Glutamatergic neuron (in vitro differentiated cells): ENCODE results near the gene SHC4. TPM values are rescaled to one million over a fixed set of nuclear protein-coding genes. Genes with fewer than 3 reads are reported as not detected.
"Not testable (repeated sequence)": the region's sequence is repeated elsewhere in the genome, so short reads cannot be mapped to it uniquely, and the experiment has no call there.

Experiments used
- DNase-seq: peaks from one replicate; pipeline ENCODE4 v3.0.0; 2022
- H3K27ac Mint-ChIP-seq: one replicate; pipeline ENCODE4 v1.8.0; 2020; ENCODE audit warnings: mild to moderate bottlenecking, mixed read lengths, inconsistent platforms; ENCODE audit not compliant: unreplicated experiment
- H3K27me3 Mint-ChIP-seq: one replicate; pipeline ENCODE4 v1.8.0; 2020; ENCODE audit warnings: mild to moderate bottlenecking, moderate library complexity, mixed read lengths, inconsistent platforms; ENCODE audit not compliant: unreplicated experiment
- H3K36me3 Mint-ChIP-seq: one replicate; pipeline ENCODE4 v1.8.0; 2020; ENCODE audit warnings: mild to moderate bottlenecking, mixed read lengths, inconsistent platforms; ENCODE audit not compliant: unreplicated experiment
- H3K4me1 Mint-ChIP-seq: one replicate; pipeline ENCODE4 v1.8.0; 2020; ENCODE audit warnings: mild to moderate bottlenecking, low read depth, mixed read lengths, inconsistent platforms; ENCODE audit not compliant: unreplicated experiment
- H3K4me3 Mint-ChIP-seq: one replicate; pipeline ENCODE4 v1.8.0; 2020; ENCODE audit warnings: mild to moderate bottlenecking, mixed read lengths, inconsistent platforms; ENCODE audit not compliant: unreplicated experiment
- H3K9me3 Mint-ChIP-seq: one replicate; pipeline ENCODE4 v1.8.0; 2020; ENCODE audit warnings: mild to moderate bottlenecking, moderate library complexity, mixed read lengths, inconsistent platforms; ENCODE audit not compliant: unreplicated experiment
- total RNA-seq: library from RNA; stranded (reverse); fragmentation: NEBNext Ultra II Directional; extraction: Animal tissue kit (Norgen Biotek cat#: 25700); gene quantifications from one replicate; pipeline ENCODE4 v1.2.1, GENCODE V29; 2021; ENCODE audit not compliant: unreplicated experiment
- TF ChIP-seq, protein P1 (sequence below): fragments of 200-600 bp; sonication (generic); IDR thresholded peaks from one replicate; pipeline ENCODE4 v1.5.0; 2021; ENCODE audit not compliant: partially characterized antibody, unreplicated experiment

Gene SHC4
- total RNA-seq, 1 donor from 2014 or later, result 4.4 TPM

DNA sequence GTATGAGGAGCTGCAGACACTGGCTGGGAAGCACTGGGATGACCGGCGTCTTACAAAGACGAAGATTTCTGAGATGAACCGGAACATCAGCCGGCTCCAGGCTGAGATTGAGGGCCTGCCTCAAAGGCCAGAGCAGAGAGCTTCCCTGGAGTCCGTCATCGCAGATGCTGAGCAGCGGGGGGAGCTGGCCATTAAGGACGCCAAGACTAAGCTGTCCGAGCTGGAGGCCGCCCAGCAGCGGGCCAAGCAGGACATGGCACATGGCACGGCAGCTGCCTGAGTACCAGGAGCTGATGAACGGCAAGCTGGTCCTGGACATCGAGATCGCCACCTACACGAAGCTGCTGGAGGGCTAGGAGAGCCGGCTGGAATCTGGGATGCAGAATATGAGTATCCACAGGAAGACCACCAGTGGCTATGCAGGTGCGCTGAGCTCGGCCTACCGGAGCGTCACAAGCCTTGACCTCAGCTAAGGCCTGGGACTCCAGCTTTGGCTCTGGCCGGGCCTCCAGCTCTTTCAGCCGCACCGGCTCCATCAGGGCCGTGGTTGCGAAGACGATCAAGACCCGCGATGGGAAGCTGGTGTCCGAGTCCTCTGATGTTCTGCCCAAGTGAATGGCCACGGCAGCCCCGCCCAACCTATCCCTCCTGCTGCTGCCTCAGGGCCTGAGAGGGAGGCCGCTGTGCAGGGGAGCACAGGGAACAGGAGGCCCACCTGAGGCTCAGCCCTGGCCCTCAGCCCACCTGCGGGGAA lies 9.2 kb upstream of the SHC4 start:
- TF ChIP-seq, protein P1, sequence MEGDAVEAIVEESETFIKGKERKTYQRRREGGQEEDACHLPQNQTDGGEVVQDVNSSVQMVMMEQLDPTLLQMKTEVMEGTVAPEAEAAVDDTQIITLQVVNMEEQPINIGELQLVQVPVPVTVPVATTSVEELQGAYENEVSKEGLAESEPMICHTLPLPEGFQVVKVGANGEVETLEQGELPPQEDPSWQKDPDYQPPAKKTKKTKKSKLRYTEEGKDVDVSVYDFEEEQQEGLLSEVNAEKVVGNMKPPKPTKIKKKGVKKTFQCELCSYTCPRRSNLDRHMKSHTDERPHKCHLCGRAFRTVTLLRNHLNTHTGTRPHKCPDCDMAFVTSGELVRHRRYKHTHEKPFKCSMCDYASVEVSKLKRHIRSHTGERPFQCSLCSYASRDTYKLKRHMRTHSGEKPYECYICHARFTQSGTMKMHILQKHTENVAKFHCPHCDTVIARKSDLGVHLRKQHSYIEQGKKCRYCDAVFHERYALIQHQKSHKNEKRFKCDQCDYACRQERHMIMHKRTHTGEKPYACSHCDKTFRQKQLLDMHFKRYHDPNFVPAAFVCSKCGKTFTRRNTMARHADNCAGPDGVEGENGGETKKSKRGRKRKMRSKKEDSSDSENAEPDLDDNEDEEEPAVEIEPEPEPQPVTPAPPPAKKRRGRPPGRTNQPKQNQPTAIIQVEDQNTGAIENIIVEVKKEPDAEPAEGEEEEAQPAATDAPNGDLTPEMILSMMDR, result no peak
- H3K4me1 Mint-ChIP-seq, result peaks cover 11% of the 10 kb centered on the region
- H3K27me3 Mint-ChIP-seq, result no peaks in the 10 kb centered on the region
- H3K27ac Mint-ChIP-seq, result no peak overlapping the region
- DNase-seq, result no peak
- peaks cover 9% of the 10 kb centered on the region for H3K36me3 Mint-ChIP-seq
- H3K4me3 Mint-ChIP-seq, result no peak overlapping the region
- no peaks in the 10 kb centered on the region for H3K9me3 Mint-ChIP-seq

DNA sequence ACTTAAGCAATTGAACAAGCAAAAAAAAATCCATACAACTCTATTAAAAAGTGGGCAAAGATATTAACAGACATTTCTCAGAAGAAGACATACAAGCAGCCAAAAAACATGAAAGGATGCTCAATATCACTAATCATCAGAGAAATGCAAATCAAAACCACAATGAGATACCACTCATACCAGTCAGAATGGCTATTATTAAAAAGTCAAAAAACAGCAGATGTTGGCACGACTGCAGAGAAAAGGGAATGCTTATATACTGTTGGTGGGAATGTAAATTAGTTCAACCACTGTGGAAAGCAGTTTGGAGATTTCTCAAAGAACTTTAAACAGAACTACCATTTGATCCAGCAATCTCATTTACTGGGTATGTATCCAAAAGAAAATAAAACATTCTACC lies 7.2 kb upstream of the SHC4 start:
- H3K4me1 Mint-ChIP-seq, result peaks cover 13% of the 10 kb centered on the region
- not testable (repeated sequence) for H3K36me3 Mint-ChIP-seq, H3K9me3 Mint-ChIP-seq, H3K4me3 Mint-ChIP-seq, H3K27ac Mint-ChIP-seq, DNase-seq, H3K27me3 Mint-ChIP-seq

DNA sequence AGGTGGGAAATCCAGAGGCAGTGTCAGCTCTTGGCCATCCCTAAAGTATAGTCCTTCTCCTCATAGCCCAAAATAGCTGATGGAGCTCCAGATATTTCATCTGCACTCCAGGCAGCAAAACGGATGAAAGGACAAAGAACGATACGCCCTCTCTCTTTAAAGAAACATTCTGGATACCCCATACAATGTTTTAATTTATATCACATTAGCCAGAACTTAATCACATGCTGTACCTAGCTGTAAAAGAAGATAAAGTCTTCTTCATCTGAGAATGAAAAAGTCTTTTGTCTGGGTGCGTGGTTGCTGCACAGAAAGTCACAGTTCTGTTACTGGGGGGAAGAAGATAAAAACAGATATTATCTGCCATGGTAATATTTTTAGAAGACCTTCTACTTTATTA lies 4.3 kb upstream of the SHC4 start:
- Mint-ChIP-seq H3K36me3 (peaks cover 9% of the 10 kb centered on the region), H3K9me3 (peaks cover 7% of the 10 kb centered on the region), H3K4me1 (peaks cover 8% of the 10 kb centered on the region), H3K27ac (no peak overlapping the region), H3K27me3 (no peaks in the 10 kb centered on the region), H3K4me3 (no peak overlapping the region)
- TF ChIP-seq, protein P1, result no peak
- DNase-seq, result no peak

DNA sequence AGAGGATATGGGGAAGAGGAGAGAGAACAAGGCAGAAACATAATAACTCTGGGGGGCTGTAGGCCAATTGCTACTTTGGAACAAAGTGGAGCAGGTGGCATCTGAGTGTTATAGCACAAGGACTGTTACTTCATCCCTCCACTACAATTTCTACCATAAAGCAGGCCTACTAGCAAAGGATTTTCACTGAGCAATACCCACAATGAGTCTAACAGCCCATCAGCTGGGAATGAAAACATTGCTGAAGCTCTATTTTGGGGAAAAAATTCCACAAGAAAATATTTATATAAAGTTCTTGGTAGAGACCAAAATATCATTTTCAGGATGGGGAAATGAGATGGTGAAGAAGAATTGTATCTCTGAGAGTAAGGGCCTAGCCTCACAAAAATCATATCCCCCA lies 3.6 kb upstream of the SHC4 start:
- H3K4me3 Mint-ChIP-seq, result no peak overlapping the region
- H3K36me3 Mint-ChIP-seq, result peaks cover 7% of the 10 kb centered on the region
- no peaks in the 10 kb centered on the region for H3K27me3 Mint-ChIP-seq
- no peak for DNase-seq
- no peak overlapping the region for H3K27ac Mint-ChIP-seq
- H3K4me1 Mint-ChIP-seq, result peaks cover 8% of the 10 kb centered on the region
- peaks cover 7% of the 10 kb centered on the region for H3K9me3 Mint-ChIP-seq
- TF ChIP-seq, protein P1, result no peak

DNA sequence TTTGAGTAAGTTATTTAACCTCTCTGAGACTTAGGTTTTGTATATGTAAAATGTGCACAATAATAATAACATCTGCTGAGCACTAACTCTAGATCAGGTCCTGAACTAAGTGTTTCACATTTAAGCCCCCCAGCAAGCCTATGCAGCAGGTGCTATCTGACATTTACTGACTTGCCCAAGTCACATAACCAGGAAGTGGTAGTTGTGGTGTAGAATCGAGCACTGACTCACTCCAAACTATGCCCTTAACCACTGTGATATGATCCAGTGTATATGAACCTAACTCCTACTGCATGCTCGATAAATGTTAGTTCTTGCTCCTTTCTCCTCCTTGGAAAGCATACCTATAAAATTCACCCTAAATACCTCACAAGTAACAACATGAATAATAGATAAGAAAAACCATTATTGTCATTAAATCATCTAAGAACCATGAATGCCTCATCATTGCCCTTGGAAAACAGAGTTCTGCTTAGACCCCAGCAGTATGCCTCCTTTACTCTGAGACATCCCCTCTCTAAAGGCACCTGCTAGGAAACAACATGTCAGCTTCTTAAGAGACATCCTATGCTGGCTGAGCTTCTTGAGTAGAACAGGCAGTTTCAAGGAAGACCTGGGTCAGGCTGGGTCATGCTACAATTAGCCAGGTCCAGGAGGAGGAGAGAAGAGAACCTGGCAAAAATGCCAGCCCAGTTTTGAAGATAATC lies 3.0 kb upstream of the SHC4 start:
- Mint-ChIP-seq H3K4me1 (peaks cover 8% of the 10 kb centered on the region), H3K27ac (no peak overlapping the region), H3K9me3 (peaks cover 7% of the 10 kb centered on the region), H3K36me3 (peaks cover 4% of the 10 kb centered on the region), H3K4me3 (no peak overlapping the region), H3K27me3 (no peaks in the 10 kb centered on the region)
- TF ChIP-seq, protein P1, result no peak
- DNase-seq, result no peak
